ENCODE measurements around the gene SLC1A7.

DNA sequence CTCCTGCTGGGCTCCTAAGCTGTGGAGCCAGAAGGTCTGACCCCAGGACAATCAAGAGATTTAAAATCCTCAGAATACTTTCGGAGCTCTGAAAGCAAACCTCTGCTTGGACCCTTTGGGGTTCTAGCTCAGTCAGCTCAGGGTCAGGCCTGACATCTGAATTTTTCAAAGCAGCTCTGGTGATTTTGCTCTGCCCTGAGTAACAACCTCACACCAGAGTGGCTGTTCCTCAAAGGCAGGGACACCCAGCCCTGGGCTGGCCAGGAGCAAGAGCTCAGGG lies 11.9 kb downstream of the SLC1A7 start:
- TF ChIP-seq EZH2phosphoT487 (IDR thresholded peaks at IDR 0.05; ENCODE audit: borderline replicate concordance): no peak
- TF ChIP-seq, protein P1, sequence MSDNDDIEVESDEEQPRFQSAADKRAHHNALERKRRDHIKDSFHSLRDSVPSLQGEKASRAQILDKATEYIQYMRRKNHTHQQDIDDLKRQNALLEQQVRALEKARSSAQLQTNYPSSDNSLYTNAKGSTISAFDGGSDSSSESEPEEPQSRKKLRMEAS (IDR thresholded peaks at IDR 0.05): no peak
- TF ChIP-seq, protein P2, sequence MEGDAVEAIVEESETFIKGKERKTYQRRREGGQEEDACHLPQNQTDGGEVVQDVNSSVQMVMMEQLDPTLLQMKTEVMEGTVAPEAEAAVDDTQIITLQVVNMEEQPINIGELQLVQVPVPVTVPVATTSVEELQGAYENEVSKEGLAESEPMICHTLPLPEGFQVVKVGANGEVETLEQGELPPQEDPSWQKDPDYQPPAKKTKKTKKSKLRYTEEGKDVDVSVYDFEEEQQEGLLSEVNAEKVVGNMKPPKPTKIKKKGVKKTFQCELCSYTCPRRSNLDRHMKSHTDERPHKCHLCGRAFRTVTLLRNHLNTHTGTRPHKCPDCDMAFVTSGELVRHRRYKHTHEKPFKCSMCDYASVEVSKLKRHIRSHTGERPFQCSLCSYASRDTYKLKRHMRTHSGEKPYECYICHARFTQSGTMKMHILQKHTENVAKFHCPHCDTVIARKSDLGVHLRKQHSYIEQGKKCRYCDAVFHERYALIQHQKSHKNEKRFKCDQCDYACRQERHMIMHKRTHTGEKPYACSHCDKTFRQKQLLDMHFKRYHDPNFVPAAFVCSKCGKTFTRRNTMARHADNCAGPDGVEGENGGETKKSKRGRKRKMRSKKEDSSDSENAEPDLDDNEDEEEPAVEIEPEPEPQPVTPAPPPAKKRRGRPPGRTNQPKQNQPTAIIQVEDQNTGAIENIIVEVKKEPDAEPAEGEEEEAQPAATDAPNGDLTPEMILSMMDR (IDR thresholded peaks at IDR 0.05 in 2 of 3, conservative IDR thresholded peaks at IDR 0.05 in 1 of 3; ENCODE audit: borderline replicate concordance in 1 of 3, insufficient read depth in 1 of 3, low read depth in 2 of 3, low read length in 2 of 3): no peak
- TF ChIP-seq SP1 (IDR thresholded peaks at IDR 0.05; ENCODE audit: low read depth): no peak
- no peak for TF ChIP-seq POLR2AphosphoS5 (IDR thresholded peaks at IDR 0.05; ENCODE audit: low read depth, low read length)
- TF ChIP-seq RAD21 (IDR thresholded peaks at IDR 0.05; ENCODE audit: low read depth): no peak
- TF ChIP-seq POLR2A (IDR thresholded peaks at IDR 0.05; ENCODE audit: borderline replicate concordance, extremely low read depth, insufficient read depth, insufficient read length): no peak
- TF ChIP-seq CEBPB (IDR thresholded peaks at IDR 0.05; ENCODE audit: low read depth): no peak
- TF ChIP-seq FOSL1 (IDR thresholded peaks at IDR 0.05; ENCODE audit: low read depth): no peak
- no peak for TF ChIP-seq EZH2 (IDR thresholded peaks at IDR 0.05)
- no peak for TF ChIP-seq ZNF274 (IDR thresholded peaks at IDR 0.05; ENCODE audit: low read depth, low read length)

Measured in HCT116 (cell line).